Astrocyte (in vitro differentiated cells and primary cell): ENCODE data around the gene NSMCE3. TPM values are rescaled to one million over a fixed set of nuclear protein-coding genes. Genes with fewer than 3 reads are reported as not detected.

Experiments
- DNase-seq: peaks from one replicate; pipeline ENCODE4 v3.0.0-alpha.2; 2010; ENCODE audit warnings: low read depth
- FAIRE-seq: peaks from 2 replicates; lab custom pipeline; 2011; peaks lifted over from hg19 to GRCh38; lab: Jason Lieb, UNC
- H2AFZ ChIP-seq: 2 replicates; pipeline ENCODE4 v1.6.0; 2012; ENCODE audit warnings: low read depth, low read length, inconsistent platforms
- H3K27ac ChIP-seq: 2 replicates; pipeline ENCODE4 v1.5.1; 2011; ENCODE audit warnings: low read depth, low read length, inconsistent platforms
- H3K27me3 ChIP-seq: 2 replicates; pipeline ENCODE4 v1.6.0; 2011; ENCODE audit warnings: low read length, inconsistent platforms; ENCODE audit not compliant: insufficient read depth
- H3K36me3 ChIP-seq: 2 replicates; pipeline ENCODE4 v1.5.1; 2011; ENCODE audit warnings: low read length, inconsistent platforms; ENCODE audit not compliant: insufficient read depth
- H3K4me1 ChIP-seq: 2 replicates; pipeline ENCODE4 v1.5.1; 2011; ENCODE audit warnings: low read length, inconsistent platforms; ENCODE audit not compliant: insufficient read depth
- H3K4me2 ChIP-seq: 2 replicates; pipeline ENCODE4 v1.6.0; 2012; ENCODE audit warnings: low read length, inconsistent platforms
- H3K4me3 ChIP-seq: 2 replicates; pipeline ENCODE4 v1.5.1; 2011; ENCODE audit warnings: low read depth, mild to moderate bottlenecking, low read length, inconsistent platforms; ENCODE audit not compliant: insufficient read depth
- H3K79me2 ChIP-seq: 2 replicates; pipeline ENCODE4 v1.6.0; 2012; ENCODE audit warnings: mild to moderate bottlenecking, low read length, inconsistent platforms; ENCODE audit not compliant: insufficient read depth
- H3K9ac ChIP-seq: 2 replicates; pipeline ENCODE4 v1.6.0; 2012; ENCODE audit warnings: mild to moderate bottlenecking, low read length, inconsistent platforms
- H3K9me3 ChIP-seq: 2 replicates; pipeline ENCODE4 v1.5.1; 2012; ENCODE audit warnings: low read depth, mild to moderate bottlenecking, low read length, inconsistent platforms; ENCODE audit not compliant: insufficient read depth
- H4K20me1 ChIP-seq: 2 replicates; pipeline ENCODE4 v1.6.0; 2012; ENCODE audit warnings: low read length, inconsistent platforms; ENCODE audit not compliant: insufficient read depth
- H3K27ac Mint-ChIP-seq: one replicate; pipeline ENCODE4 v1.8.0; 2021; ENCODE audit warnings: mild to moderate bottlenecking, mixed read lengths; ENCODE audit not compliant: unreplicated experiment
- H3K27me3 Mint-ChIP-seq: one replicate; pipeline ENCODE4 v1.8.0; 2021; ENCODE audit warnings: low read depth, mixed read lengths; ENCODE audit not compliant: unreplicated experiment
- H3K36me3 Mint-ChIP-seq: one replicate; pipeline ENCODE4 v1.8.0; 2021; ENCODE audit warnings: low read depth, mixed read lengths; ENCODE audit not compliant: unreplicated experiment
- H3K4me1 Mint-ChIP-seq: one replicate; pipeline ENCODE4 v1.8.0; 2021; ENCODE audit warnings: low read depth, mixed read lengths; ENCODE audit not compliant: unreplicated experiment
- H3K4me3 Mint-ChIP-seq: one replicate; pipeline ENCODE4 v1.8.0; 2021; ENCODE audit warnings: mild to moderate bottlenecking, moderate library complexity, mixed read lengths; ENCODE audit not compliant: unreplicated experiment
- H3K9me3 Mint-ChIP-seq: one replicate; pipeline ENCODE4 v1.8.0; 2021; ENCODE audit warnings: mild to moderate bottlenecking, mixed read lengths; ENCODE audit not compliant: unreplicated experiment
- EZH2 ChIP-seq: IDR thresholded peaks from 2 replicates; pipeline ENCODE4 v1.6.1; 2012; ENCODE audit warnings: mild to moderate bottlenecking, low read length, inconsistent platforms; ENCODE audit not compliant: insufficient read depth
- total RNA-seq: library from RNA; stranded (reverse); gene quantifications from 2 replicates; pipeline ENCODE4 v1.2.1, GENCODE V29; 2021
- TF ChIP-seq, protein P1 (sequence below): IDR thresholded peaks from 2 replicates; pipeline ENCODE4 v1.5.1; 2011; ENCODE audit warnings: low read depth, mild to moderate bottlenecking, inconsistent platforms, low read length, moderate library complexity; ENCODE audit not compliant: insufficient read depth

The NSMCE3 gene
- total RNA-seq, 1 donor from 2014 or later = 8.3 TPM

DNA sequence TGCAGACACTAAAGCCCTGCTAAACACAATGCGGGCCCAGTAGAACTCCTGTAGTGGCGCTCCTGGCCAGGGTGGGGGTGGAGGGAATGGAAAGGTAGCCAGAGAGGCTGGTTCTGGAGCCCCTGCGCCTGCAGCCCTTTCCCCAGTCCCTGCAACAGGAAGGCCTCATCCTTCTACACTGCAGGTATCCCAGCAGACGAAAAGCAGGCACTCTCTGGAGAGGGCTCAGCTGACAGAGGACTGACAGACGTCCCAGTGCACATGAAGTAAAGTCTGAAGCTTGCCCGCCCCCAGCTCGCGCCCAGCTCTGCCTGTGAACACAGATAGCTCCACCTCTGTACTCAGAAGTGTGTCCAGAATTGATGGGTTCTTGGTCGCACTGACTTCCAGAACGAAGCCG is 46.0 kb downstream of the NSMCE3 start:
- H3K4me3 ChIP-seq = no peak overlapping the region
- TF ChIP-seq EZH2 = no peak
- TF ChIP-seq, protein P1, sequence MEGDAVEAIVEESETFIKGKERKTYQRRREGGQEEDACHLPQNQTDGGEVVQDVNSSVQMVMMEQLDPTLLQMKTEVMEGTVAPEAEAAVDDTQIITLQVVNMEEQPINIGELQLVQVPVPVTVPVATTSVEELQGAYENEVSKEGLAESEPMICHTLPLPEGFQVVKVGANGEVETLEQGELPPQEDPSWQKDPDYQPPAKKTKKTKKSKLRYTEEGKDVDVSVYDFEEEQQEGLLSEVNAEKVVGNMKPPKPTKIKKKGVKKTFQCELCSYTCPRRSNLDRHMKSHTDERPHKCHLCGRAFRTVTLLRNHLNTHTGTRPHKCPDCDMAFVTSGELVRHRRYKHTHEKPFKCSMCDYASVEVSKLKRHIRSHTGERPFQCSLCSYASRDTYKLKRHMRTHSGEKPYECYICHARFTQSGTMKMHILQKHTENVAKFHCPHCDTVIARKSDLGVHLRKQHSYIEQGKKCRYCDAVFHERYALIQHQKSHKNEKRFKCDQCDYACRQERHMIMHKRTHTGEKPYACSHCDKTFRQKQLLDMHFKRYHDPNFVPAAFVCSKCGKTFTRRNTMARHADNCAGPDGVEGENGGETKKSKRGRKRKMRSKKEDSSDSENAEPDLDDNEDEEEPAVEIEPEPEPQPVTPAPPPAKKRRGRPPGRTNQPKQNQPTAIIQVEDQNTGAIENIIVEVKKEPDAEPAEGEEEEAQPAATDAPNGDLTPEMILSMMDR = no peak
- no peak overlapping the region for H3K9ac ChIP-seq
- no peaks in the 10 kb centered on the region for H3K4me1 ChIP-seq
- H3K9me3 ChIP-seq = no peaks in the 10 kb centered on the region
- H2AFZ ChIP-seq = no peak overlapping the region
- H3K27ac ChIP-seq = no peak overlapping the region
- peaks cover 8% of the 10 kb centered on the region for H3K4me1 Mint-ChIP-seq
- H3K27ac Mint-ChIP-seq = no peak overlapping the region
- H3K27me3 Mint-ChIP-seq = peaks cover 7% of the 10 kb centered on the region
- no peak overlapping the region for H3K4me2 ChIP-seq
- DNase-seq (no peak), FAIRE-seq (no peak)
- H3K36me3 Mint-ChIP-seq = no peaks in the 10 kb centered on the region
- no peaks in the 10 kb centered on the region for H3K36me3 ChIP-seq
- no peaks in the 10 kb centered on the region for H3K79me2 ChIP-seq
- H3K4me3 Mint-ChIP-seq = no peak overlapping the region
- H3K9me3 Mint-ChIP-seq = peaks cover 4% of the 10 kb centered on the region
- no peaks in the 10 kb centered on the region for H4K20me1 ChIP-seq
- H3K27me3 ChIP-seq = no peaks in the 10 kb centered on the region

DNA sequence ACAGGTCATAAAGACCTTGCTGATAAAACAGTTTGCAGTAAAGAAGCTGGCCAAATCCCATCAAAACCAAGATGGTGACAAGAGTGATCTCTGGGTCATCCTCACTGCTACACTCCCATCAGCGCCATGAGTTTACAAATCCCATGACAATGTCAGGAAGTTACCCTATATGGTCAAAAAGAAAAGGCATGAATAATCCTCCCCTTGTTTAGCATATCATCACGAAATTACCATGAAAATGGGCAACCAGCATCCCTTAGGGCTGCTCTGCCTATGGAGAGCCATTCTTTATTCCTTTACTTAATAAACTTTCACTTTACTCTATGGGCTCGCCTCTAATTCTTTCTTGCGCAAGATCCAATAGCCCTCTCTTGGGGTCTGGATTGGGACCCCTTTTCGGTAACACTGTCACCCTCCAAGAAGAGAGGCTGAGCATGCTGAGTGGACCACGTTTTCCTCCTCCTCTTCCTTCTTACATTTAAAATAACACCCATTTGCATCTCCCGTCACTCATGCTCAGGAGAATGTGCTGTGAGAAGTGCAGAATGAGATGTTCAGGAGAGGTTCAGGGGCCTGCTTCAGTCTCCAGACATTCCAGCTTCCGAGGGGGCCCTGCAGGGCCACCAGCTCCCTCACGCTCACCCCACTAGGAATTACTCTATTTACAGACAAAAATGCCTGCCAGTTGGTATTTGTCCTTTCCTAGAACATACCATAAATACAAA is 47.3 kb downstream of the NSMCE3 start:
- no peak overlapping the region for H3K4me2 ChIP-seq
- H3K79me2 ChIP-seq = no peaks in the 10 kb centered on the region
- H3K36me3 ChIP-seq = no peaks in the 10 kb centered on the region
- H3K27me3 ChIP-seq = no peaks in the 10 kb centered on the region
- TF ChIP-seq EZH2 = no peak
- TF ChIP-seq, protein P1 = no peak
- H3K4me1 ChIP-seq = no peaks in the 10 kb centered on the region
- Mint-ChIP-seq H3K4me1 (peaks cover 8% of the 10 kb centered on the region), H3K4me3 (no peak overlapping the region), H3K36me3 (no peaks in the 10 kb centered on the region), H3K27me3 (peaks cover 2% of the 10 kb centered on the region), H3K27ac (no peak overlapping the region), H3K9me3 (peaks cover 4% of the 10 kb centered on the region)
- DNase-seq (no peak), FAIRE-seq (no peak)
- H3K4me3 ChIP-seq = no peak overlapping the region
- H3K27ac ChIP-seq = no peak overlapping the region
- no peaks in the 10 kb centered on the region for H3K9me3 ChIP-seq
- H4K20me1 ChIP-seq = no peaks in the 10 kb centered on the region
- no peak overlapping the region for H3K9ac ChIP-seq
- H2AFZ ChIP-seq = no peak overlapping the region

DNA sequence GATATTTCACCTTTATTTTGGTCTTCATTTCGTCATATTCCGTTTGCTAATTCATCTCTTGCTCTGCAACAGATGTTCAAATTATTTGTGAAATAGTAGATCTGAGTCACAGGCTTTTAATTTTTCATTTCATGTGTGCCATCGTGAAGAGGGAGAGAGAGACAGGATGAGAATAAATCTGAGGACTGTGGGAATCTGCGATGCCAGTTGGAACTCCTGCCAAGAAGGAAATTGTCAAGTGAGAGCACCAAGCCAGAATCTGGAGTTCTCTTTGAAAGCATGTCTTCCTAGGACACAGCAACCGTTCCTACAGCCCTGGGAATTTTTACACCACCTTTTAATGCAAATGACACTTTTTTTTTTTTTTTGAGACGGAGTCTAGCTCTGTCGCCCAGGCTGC is 48.8 kb downstream of the NSMCE3 start:
- FAIRE-seq = no peak
- Histone ChIP-seq H3K9me3 (no peaks in the 10 kb centered on the region), H3K79me2 (no peaks in the 10 kb centered on the region), H3K27me3 (no peaks in the 10 kb centered on the region), H4K20me1 (no peaks in the 10 kb centered on the region), H2AFZ (no peak overlapping the region), H3K36me3 (no peaks in the 10 kb centered on the region), H3K27ac (no peak overlapping the region), H3K4me3 (no peak overlapping the region), H3K9ac (no peak overlapping the region), H3K4me1 (no peaks in the 10 kb centered on the region), H3K4me2 (no peak overlapping the region)
- no peak overlapping the region for H3K27ac Mint-ChIP-seq
- H3K9me3 Mint-ChIP-seq = peaks cover 4% of the 10 kb centered on the region
- no peak for DNase-seq
- H3K36me3 Mint-ChIP-seq = no peaks in the 10 kb centered on the region
- no peaks in the 10 kb centered on the region for H3K27me3 Mint-ChIP-seq
- no peak overlapping the region for H3K4me3 Mint-ChIP-seq
- H3K4me1 Mint-ChIP-seq = no peaks in the 10 kb centered on the region
- TF ChIP-seq EZH2 = no peak
- TF ChIP-seq, protein P1 = no peak
